Activated CD4-positive, CD25-positive, alpha-beta regulatory T cell treated with anti-CD3 and anti-CD28 coated beads, Interleukin-2, amount 50 U/mL, for 72 hours (primary cell): ENCODE measurements around the gene SH3BGRL.

Experiments used
- DNase-seq: peaks from one replicate; pipeline ENCODE4 v3.0.0; 2021

The SH3BGRL gene

GRCh38 chrX:81201671-81202455 is at the start of gene SH3BGRL, which contains the start of gene HMGN5:
SH3BGRL (plus strand) TSS chrX:81202102; CDS start chrX:81202201, 99 bp downstream.
HMGN5 (minus strand) TSS chrX:81201913; CDS start chrX:81121549, 80,364 bp downstream.
- DNase-seq: peak; percentile 59

DNA sequence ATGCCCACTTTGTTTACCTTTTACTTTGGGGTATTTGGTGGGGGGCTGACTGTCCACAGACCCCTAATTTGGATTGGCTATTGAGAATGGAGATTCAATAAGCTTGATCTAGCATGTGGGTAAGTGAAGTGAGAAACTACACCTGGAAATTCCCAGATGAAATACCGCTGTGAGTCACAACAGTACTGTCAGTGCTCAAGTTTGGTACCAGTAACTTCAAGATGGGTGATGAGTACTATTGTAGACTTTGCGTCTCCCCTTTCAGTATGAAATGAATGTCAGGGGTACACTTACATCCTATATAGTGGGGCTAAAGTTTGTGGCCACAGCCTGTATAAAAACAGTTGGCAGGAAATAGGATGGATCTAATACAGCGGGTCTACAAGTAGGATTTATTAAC is 33.5 kb upstream of the SH3BGRL start:
- DNase-seq: no peak

GRCh38 chrX:81174286-81174685 is 27.6 kb upstream of the SH3BGRL start:
- no peak for DNase-seq

DNA sequence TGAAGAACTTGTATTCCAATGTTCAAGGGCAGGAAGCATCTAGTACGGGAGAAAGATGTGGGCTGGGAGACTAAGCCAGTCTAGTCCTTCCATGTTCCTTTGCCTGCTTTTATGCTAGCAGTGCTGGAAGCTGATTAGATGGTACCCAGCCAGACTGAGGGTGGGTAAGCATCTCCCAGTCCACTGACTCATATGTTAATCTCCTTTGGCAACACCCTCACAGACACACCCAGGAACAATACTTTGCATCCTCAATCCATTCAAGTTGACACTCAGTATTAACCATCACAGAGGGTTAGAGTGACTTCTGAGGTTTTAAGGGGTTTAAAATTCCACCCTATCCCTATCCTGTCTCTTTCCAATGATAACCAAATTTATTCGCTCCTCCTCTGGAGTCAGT is 6.6 kb upstream of the SH3BGRL start:
- DNase-seq: no peak

DNA sequence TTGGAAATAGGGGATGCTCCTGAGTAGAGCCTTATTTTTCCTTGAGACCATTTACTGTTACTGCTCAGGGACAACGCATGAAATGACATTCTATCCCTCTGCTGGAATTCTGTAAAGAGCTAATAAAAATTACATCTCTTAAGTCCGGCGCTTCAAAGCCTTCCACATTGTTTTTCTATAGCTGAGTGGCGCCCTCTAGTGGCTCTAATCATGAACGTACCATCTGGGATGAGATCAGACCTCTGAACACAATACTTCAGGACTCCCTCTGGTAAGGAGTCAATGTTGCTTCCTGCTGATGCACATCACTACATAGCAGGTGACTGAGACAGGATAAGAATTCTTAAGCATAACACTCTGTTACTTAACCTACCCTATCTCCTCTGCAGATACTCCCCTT is 6.2 kb upstream of the SH3BGRL start:
- peak; percentile 57 for DNase-seq

GRCh38 chrX:81201071-81201470 is 831 bp upstream of the SH3BGRL start:
- no peak for DNase-seq

- no peak for DNase-seq
Measured at GRCh38 chrX:81202456-81202819, 536 bp downstream of the SH3BGRL start.

- no peak for DNase-seq
Measured at GRCh38 chrX:81202943-81203342, 1.0 kb downstream of the SH3BGRL start.

GRCh38 chrX:81205551-81205950 is 3.6 kb downstream of the SH3BGRL start:
- DNase-seq: no peak

DNA sequence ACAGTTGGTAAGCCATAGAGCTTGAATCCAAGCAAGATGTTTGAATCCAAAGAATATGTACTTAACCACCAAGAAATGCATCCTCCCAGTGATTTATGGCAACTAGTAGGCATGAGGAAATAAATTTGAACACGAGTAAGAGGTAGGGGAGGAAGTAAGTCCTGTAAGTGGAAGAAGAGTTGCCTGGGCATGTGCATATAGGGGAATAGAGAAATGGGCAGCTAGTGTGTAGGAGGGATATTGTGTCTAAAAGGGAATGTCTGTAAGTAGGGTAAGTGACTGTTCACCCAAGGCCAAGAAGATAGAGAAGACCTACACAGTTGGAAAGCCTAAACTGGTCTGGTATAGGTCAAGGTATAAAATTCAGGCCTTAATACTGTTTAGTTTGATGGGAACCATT is 4.6 kb downstream of the SH3BGRL start:
- no peak for DNase-seq

DNA sequence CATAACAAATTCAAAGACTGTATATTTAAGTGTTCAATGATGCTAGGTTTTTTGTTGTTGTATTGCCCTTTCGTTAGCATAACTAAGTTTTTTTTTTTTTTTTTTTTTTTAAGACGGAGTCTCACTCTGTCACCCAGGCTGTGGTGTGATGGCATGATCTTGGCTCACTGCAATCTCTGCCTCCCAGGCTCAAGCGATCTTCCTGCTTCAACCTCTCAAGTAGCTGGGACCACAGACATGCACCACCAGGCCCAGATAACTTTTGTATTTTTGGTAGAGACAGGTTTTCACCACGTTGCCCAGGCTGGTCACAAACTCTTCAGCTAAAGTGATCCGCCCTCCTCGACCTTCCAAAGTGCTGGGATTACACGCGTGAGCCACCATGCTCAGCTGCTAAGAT is 7.0 kb downstream of the SH3BGRL start:
- no peak for DNase-seq

- no peak for DNase-seq
Measured at GRCh38 chrX:81215685-81216084, 13.8 kb downstream of the SH3BGRL start.

GRCh38 chrX:81229229-81229628 is 27.3 kb downstream of the SH3BGRL start:
- DNase-seq: no peak

DNA sequence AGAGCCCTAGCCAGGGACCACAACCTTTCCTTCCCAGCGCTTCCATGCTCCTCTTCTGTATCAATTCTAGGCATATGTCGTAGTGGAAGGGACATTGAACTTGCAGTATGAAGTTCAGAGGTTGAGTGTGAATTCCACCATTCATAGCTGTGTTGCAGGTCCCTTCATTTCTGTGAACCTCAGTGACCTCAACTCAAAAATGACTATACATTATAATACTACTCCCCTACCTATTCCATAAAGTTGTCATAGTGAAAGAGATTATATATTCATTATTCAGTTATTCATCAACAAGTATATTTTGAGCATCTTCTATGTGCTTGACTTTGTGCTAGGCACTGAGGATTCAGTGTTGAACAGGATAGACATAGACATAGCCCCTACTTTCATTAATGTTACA is 28.0 kb downstream of the SH3BGRL start:
- no peak for DNase-seq

DNA sequence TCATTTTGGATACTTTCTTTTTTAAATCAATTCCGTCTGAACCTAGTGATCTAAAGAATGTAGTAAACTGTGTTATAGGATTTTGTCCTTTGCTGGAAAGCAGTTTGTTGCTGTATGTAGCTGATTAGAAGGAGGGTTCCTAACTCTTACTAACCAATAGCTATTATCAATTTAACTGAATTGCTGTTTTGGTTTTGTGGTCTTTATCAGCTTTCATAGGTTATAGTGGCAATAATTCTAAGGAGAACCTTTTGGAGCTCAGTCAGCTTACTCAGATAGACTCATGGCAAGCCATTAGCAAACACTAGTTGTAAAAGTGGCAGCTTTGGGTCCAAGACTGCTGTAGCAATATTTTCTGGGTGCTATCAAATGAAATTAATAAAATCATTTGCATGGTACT is 29.6 kb downstream of the SH3BGRL start:
- no peak for DNase-seq

GRCh38 chrX:81232218-81232617 is 30.3 kb downstream of the SH3BGRL start:
- no peak for DNase-seq

- no peak for DNase-seq
Measured at GRCh38 chrX:81237516-81237915, 35.6 kb downstream of the SH3BGRL start.

DNA sequence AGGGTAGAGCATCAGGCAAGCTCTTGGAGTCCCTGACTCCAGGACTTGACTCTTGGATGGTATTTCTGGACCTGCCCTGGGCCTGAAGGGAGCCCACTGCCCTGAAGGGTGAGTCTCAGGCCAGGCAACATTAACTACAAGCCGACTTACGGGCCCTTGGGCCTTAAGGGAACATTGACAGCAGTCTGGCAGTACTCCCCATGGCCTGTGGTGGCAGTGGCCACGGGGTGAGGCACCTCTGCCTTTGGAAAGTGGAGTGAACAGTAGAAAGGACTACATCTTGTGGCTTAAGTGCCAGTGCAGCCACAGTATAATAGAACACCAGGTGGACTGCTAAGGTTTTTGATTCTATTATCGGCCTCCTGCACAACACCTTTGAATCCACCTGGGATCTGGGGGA is 36.3 kb downstream of the SH3BGRL start:
- DNase-seq: no peak

- no peak for DNase-seq
Measured at GRCh38 chrX:81240701-81241331, 38.9 kb downstream of the SH3BGRL start.

DNA sequence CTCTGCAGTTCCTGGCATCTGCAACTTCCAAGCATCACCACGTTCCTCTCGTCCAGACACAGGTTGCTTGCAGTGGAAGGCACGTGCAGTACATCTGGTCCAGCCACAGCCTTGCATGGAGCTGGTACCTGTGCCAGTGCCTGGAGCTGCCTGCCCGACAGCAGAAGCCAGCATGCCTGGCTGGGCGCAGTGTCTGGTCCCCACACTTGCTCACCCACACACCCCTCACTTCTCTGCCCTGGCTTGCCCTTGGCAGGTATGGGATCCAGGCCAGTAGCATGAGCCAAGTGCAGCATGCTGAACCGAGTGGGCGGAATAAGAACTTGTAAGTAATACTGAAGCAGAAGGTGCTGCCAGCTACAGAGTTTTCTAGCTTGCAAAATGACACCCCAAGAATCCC is 39.9 kb downstream of the SH3BGRL start:
- DNase-seq: no peak

GRCh38 chrX:81255876-81256275 is 54.0 kb downstream of the SH3BGRL start:
- no peak for DNase-seq

DNA sequence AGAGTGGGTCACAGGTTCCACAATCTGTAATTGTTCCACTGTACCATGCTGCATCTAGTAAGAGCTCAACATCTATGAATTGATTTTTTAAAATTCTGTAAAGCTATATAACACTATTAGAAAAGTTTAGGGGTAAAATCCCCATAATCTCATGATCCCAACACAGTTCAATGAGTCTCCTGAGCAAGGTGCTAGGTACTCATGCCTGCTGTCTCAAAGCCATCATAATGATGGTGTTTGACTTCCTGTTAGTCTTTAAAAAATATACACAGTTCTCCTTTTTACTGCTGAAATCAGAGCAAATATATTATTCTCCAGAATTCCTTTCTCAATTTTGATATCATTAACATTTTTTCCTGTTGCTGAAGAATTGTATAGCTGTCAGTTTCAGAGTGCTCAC is 55.9 kb downstream of the SH3BGRL start:
- no peak for DNase-seq

DNA sequence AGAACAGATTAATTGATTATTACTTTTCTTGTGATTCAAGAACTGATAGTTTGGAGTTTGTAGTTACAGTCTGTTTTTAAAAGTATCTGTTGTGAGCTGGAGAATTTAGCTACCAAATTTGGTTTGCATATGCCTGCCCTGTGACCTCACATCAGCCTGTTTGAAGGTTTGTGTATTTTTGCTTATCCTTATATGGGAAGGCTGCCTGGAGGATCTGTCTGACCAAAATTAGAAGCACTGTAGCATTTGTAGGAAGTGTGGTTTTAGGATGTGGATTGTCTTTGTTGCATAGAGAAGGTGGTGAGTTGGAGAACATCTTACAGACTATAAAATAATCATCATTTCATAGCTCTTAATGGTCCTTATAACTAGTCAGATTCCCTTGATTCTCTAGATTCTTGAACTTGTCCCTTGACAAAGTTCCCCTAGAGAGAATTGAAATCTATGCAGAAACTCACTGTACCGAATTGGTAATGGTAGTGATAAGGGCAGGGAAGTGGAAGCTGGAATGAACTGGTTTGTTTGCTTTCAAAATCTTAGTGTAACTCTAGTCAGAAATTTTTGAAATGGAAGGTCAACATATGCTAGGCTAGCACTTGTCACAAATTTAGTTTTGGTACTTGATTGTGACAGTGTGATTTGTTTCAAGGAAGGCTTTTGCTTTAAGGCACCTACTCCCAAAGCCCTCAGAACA is 57.3 kb downstream of the SH3BGRL start:
- DNase-seq: no peak
